WTC11 (cell line): ENCODE measurements around the gene ARID4B. TPM values are rescaled to one million over a fixed set of nuclear protein-coding genes. Genes with fewer than 3 reads are reported as not detected.

Source experiments
- ATAC-seq: fragments of 200-7000 bp; cut with Tn5 transposase; 2 replicates; pipeline ENCODE4 v1.10.0; 2021; ENCODE audit warnings: mild to moderate bottlenecking, moderate library complexity
- CTCF ChIA-PET: fragments of 300-600 bp; sonication (Branson Sonifier 250); formaldehyde crosslinking; loops from one replicate; lab custom pipeline; 2021; ENCODE audit warnings: antibody characterized with exemption; lab: Charles Lee
- POLR2A ChIA-PET: fragments of 350-600 bp; sonication (Branson Sonifier 250); formaldehyde crosslinking; loops from one replicate; lab custom pipeline; 2021; ENCODE audit warnings: antibody characterized with exemption; lab: Charles Lee
- DNase-seq: peaks from one replicate; pipeline ENCODE4 v3.0.0; 2021; ENCODE audit warnings: low spot score
- H3K27ac Mint-ChIP-seq: 2 replicates; pipeline ENCODE4 v1.8.0; 2021; ENCODE audit warnings: mixed read lengths
- H3K27me3 Mint-ChIP-seq: 2 replicates; pipeline ENCODE4 v1.8.0; 2021; ENCODE audit warnings: low read depth, mild to moderate bottlenecking, moderate library complexity, mixed read lengths
- H3K36me3 Mint-ChIP-seq: 2 replicates; pipeline ENCODE4 v1.8.0; 2021; ENCODE audit warnings: mixed read lengths
- H3K4me1 Mint-ChIP-seq: 2 replicates; pipeline ENCODE4 v1.8.0; 2022; ENCODE audit warnings: mixed read lengths
- H3K4me3 Mint-ChIP-seq: 2 replicates; pipeline ENCODE4 v1.8.0; 2021; ENCODE audit warnings: mild to moderate bottlenecking, moderate library complexity, mixed read lengths
- H3K9me3 Mint-ChIP-seq: 2 replicates; pipeline ENCODE4 v1.8.0; 2021; ENCODE audit warnings: mixed read lengths
- ELF4 ChIP-seq: sonication (generic); formaldehyde crosslinking; IDR thresholded peaks from 2 replicates; pipeline ENCODE4 v1.8.1; 2022; ENCODE audit warnings: low read depth, mild to moderate bottlenecking, moderate library complexity, missing genetic modification reagents
- NFATC4 ChIP-seq: fragments of 250-450 bp; sonication (Bioruptor Pico); IDR thresholded peaks from 2 replicates; pipeline ENCODE4 v1.9.0; 2021; ENCODE audit warnings: mild to moderate bottlenecking
- NR1H2 ChIP-seq: sonication (generic); formaldehyde crosslinking; IDR thresholded peaks from 2 replicates; pipeline ENCODE4 v1.9.0; 2021; ENCODE audit warnings: mild to moderate bottlenecking, moderate library complexity, missing genetic modification reagents
- NR3C1 ChIP-seq: sonication (generic); formaldehyde crosslinking; conservative IDR thresholded peaks from 2 replicates; pipeline ENCODE4 v1.8.1; 2023; ENCODE audit warnings: low read depth, mild to moderate bottlenecking, missing genetic modification reagents
- RELA ChIP-seq: sonication (generic); formaldehyde crosslinking; IDR thresholded peaks from 2 replicates; pipeline ENCODE4 v1.8.1; 2022; ENCODE audit warnings: missing genetic modification reagents, mild to moderate bottlenecking, borderline replicate concordance
- TEAD4 ChIP-seq: sonication (generic); formaldehyde crosslinking; IDR thresholded peaks from 2 replicates; pipeline ENCODE4 v1.8.0; 2022; ENCODE audit warnings: mild to moderate bottlenecking, missing genetic modification reagents
- ZNF138 ChIP-seq: sonication (generic); formaldehyde crosslinking; conservative IDR thresholded peaks from 2 replicates; pipeline ENCODE4 v1.8.1; 2022; ENCODE audit warnings: mild to moderate bottlenecking, moderate library complexity, missing genetic modification reagents
- ZNF317 ChIP-seq: sonication (generic); formaldehyde crosslinking; IDR thresholded peaks from 2 replicates; pipeline ENCODE4 v1.8.1; 2023; ENCODE audit warnings: low read depth, mild to moderate bottlenecking, moderate library complexity, missing genetic modification reagents, borderline replicate concordance
- total RNA-seq: library from RNA; stranded (reverse); gene quantifications from 3 replicates; pipeline ENCODE4 v1.2.3, GENCODE V29; 2021
- TF ChIP-seq, protein P1 (sequence below): sonication (generic); formaldehyde crosslinking; IDR thresholded peaks from 2 replicates; pipeline ENCODE4 v1.8.0; 2022; ENCODE audit warnings: mild to moderate bottlenecking, missing genetic modification reagents
- TF ChIP-seq, protein P2 (sequence below): fragments of 250-450 bp; sonication (Bioruptor Pico); IDR thresholded peaks from 2 replicates; pipeline ENCODE4 v1.8.0; 2021; ENCODE audit warnings: mild to moderate bottlenecking
- TF ChIP-seq, protein P3 (sequence below): sonication (generic); formaldehyde crosslinking; IDR thresholded peaks from 2 replicates; pipeline ENCODE4 v1.8.1; 2022; ENCODE audit warnings: missing genetic modification reagents, borderline replicate concordance
- TF ChIP-seq, protein P4 (sequence below): sonication (generic); formaldehyde crosslinking; IDR thresholded peaks from 2 replicates; pipeline ENCODE4 v1.8.0; 2023; ENCODE audit warnings: missing genetic modification reagents, mild to moderate bottlenecking, borderline replicate concordance
- TF ChIP-seq, protein P5 (sequence below): sonication (generic); formaldehyde crosslinking; IDR thresholded peaks from 2 replicates; pipeline ENCODE4 v1.8.1; 2023; ENCODE audit warnings: mild to moderate bottlenecking, missing genetic modification reagents, moderate library complexity
- TF ChIP-seq, protein P6 (sequence below): sonication (generic); formaldehyde crosslinking; IDR thresholded peaks from 2 replicates; pipeline ENCODE4 v1.8.1; 2022; ENCODE audit warnings: mild to moderate bottlenecking, missing genetic modification reagents, moderate library complexity, borderline replicate concordance
- TF ChIP-seq, protein P7 (sequence below): sonication (generic); formaldehyde crosslinking; IDR thresholded peaks from 2 replicates; pipeline ENCODE4 v1.8.1; 2023; ENCODE audit warnings: mild to moderate bottlenecking, missing genetic modification reagents, borderline replicate concordance
- TF ChIP-seq, protein P8 (sequence below): fragments of 250-450 bp; sonication (Bioruptor Pico); conservative IDR thresholded peaks from 2 replicates; pipeline ENCODE4 v1.9.0; 2021; ENCODE audit warnings: mild to moderate bottlenecking

Gene ARID4B
- total RNA-seq, 1 experiment from 2014 or later = 35.7 TPM

DNA sequence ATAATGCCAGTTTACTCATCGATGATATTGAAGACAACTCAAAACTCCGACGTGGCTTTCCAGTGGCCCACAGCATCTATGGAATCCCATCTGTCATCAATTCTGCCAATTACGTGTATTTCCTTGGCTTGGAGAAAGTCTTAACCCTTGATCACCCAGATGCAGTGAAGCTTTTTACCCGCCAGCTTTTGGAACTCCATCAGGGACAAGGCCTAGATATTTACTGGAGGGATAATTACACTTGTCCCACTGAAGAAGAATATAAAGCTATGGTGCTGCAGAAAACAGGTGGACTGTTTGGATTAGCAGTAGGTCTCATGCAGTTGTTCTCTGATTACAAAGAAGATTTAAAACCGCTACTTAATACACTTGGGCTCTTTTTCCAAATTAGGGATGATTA is 14.1 kb upstream of the ARID4B start (continued):
- TF ChIP-seq, protein P1, sequence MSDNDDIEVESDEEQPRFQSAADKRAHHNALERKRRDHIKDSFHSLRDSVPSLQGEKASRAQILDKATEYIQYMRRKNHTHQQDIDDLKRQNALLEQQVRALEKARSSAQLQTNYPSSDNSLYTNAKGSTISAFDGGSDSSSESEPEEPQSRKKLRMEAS (CRISPR knock-in tag) = no peak
- TF ChIP-seq, protein P2, sequence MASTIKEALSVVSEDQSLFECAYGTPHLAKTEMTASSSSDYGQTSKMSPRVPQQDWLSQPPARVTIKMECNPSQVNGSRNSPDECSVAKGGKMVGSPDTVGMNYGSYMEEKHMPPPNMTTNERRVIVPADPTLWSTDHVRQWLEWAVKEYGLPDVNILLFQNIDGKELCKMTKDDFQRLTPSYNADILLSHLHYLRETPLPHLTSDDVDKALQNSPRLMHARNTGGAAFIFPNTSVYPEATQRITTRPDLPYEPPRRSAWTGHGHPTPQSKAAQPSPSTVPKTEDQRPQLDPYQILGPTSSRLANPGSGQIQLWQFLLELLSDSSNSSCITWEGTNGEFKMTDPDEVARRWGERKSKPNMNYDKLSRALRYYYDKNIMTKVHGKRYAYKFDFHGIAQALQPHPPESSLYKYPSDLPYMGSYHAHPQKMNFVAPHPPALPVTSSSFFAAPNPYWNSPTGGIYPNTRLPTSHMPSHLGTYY (CRISPR knock-in tag) = no peak
- TF ChIP-seq, all 79 proteins: peak for 0

DNA sequence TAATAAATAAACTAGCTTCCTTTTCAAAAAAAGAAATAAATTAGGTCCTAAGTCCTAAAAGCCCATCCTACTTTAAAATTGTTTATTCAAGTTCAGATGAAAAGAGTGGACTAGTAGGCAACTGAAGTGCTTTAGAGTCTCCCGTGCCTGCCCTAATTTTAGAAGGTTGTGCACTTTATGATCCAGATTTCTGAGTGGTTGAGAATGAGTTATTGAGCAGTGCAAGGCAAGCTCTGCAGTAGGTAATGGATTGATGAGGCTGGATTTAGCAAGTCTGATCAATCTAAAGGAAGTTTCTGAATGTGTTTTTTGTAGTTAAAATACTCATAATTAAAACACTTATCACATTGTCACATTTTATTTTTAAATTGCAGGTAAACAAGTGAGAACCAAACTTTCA is 13.4 kb upstream of the ARID4B start:
- Mint-ChIP-seq H3K27me3 (no peaks in the 10 kb centered on the region), H3K9me3 (no peaks in the 10 kb centered on the region), H3K4me1 (no peaks in the 10 kb centered on the region), H3K27ac (no peak overlapping the region), H3K4me3 (no peak overlapping the region), H3K36me3 (peaks cover 36% of the 10 kb centered on the region)
- CTCF ChIA-PET = no interaction called here
- POLR2A ChIA-PET = no interaction called here
- DNase-seq (no peak), ATAC-seq (no peak)
- TF ChIP-seq ZNF317 (CRISPR knock-in tag) = no peak
- TF ChIP-seq, protein P1 (CRISPR knock-in tag) = no peak
- TF ChIP-seq, protein P3, sequence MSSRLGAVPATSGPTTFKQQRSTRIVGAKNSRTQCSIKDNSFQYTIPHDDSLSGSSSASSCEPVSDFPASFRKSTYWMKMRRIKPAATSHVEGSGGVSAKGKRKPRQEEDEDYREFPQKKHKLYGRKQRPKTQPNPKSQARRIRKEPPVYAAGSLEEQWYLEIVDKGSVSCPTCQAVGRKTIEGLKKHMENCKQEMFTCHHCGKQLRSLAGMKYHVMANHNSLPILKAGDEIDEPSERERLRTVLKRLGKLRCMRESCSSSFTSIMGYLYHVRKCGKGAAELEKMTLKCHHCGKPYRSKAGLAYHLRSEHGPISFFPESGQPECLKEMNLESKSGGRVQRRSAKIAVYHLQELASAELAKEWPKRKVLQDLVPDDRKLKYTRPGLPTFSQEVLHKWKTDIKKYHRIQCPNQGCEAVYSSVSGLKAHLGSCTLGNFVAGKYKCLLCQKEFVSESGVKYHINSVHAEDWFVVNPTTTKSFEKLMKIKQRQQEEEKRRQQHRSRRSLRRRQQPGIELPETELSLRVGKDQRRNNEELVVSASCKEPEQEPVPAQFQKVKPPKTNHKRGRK = no peak
- TF ChIP-seq, protein P4, sequence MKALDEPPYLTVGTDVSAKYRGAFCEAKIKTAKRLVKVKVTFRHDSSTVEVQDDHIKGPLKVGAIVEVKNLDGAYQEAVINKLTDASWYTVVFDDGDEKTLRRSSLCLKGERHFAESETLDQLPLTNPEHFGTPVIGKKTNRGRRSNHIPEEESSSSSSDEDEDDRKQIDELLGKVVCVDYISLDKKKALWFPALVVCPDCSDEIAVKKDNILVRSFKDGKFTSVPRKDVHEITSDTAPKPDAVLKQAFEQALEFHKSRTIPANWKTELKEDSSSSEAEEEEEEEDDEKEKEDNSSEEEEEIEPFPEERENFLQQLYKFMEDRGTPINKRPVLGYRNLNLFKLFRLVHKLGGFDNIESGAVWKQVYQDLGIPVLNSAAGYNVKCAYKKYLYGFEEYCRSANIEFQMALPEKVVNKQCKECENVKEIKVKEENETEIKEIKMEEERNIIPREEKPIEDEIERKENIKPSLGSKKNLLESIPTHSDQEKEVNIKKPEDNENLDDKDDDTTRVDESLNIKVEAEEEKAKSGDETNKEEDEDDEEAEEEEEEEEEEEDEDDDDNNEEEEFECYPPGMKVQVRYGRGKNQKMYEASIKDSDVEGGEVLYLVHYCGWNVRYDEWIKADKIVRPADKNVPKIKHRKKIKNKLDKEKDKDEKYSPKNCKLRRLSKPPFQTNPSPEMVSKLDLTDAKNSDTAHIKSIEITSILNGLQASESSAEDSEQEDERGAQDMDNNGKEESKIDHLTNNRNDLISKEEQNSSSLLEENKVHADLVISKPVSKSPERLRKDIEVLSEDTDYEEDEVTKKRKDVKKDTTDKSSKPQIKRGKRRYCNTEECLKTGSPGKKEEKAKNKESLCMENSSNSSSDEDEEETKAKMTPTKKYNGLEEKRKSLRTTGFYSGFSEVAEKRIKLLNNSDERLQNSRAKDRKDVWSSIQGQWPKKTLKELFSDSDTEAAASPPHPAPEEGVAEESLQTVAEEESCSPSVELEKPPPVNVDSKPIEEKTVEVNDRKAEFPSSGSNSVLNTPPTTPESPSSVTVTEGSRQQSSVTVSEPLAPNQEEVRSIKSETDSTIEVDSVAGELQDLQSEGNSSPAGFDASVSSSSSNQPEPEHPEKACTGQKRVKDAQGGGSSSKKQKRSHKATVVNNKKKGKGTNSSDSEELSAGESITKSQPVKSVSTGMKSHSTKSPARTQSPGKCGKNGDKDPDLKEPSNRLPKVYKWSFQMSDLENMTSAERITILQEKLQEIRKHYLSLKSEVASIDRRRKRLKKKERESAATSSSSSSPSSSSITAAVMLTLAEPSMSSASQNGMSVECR (CRISPR knock-in tag) = no peak

DNA sequence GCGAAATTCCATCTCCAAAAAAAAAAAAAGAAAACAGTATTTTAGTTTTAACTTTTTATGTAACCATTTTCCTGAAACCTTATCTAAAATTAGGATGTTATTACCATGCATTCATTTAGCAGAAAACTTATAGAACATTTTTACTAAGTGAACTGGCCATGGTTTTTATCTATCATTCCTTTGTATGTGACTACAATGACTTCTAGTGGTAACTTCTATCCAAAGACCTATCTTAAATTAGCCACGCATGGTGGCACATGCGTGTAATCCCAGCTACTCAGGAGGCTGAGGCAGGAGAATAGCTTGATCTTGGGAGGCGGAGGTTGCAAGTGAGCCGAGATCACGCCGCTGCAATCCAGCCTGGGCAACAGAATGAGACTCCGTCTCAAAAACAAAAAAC is 11.8 kb upstream of the ARID4B start:
- H3K27me3 Mint-ChIP-seq = no peaks in the 10 kb centered on the region
- no peak for DNase-seq
- peak overlapping the region; percentile 67 for H3K27ac Mint-ChIP-seq
- TF ChIP-seq TEAD4 (CRISPR knock-in tag) = no peak
- TF ChIP-seq, protein P5, sequence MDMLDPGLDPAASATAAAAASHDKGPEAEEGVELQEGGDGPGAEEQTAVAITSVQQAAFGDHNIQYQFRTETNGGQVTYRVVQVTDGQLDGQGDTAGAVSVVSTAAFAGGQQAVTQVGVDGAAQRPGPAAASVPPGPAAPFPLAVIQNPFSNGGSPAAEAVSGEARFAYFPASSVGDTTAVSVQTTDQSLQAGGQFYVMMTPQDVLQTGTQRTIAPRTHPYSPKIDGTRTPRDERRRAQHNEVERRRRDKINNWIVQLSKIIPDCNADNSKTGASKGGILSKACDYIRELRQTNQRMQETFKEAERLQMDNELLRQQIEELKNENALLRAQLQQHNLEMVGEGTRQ (CRISPR knock-in tag) = no peak
- TF ChIP-seq, protein P6, sequence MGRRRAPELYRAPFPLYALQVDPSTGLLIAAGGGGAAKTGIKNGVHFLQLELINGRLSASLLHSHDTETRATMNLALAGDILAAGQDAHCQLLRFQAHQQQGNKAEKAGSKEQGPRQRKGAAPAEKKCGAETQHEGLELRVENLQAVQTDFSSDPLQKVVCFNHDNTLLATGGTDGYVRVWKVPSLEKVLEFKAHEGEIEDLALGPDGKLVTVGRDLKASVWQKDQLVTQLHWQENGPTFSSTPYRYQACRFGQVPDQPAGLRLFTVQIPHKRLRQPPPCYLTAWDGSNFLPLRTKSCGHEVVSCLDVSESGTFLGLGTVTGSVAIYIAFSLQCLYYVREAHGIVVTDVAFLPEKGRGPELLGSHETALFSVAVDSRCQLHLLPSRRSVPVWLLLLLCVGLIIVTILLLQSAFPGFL (CRISPR knock-in tag) = no peak
- TF ChIP-seq RELA = no peak
- TF ChIP-seq NR1H2 (CRISPR knock-in tag) = no peak
- TF ChIP-seq ELF4 = no peak
- TF ChIP-seq NR3C1 (CRISPR knock-in tag) = no peak
- TF ChIP-seq ZNF138 (CRISPR knock-in tag) = no peak
- TF ChIP-seq, protein P7, sequence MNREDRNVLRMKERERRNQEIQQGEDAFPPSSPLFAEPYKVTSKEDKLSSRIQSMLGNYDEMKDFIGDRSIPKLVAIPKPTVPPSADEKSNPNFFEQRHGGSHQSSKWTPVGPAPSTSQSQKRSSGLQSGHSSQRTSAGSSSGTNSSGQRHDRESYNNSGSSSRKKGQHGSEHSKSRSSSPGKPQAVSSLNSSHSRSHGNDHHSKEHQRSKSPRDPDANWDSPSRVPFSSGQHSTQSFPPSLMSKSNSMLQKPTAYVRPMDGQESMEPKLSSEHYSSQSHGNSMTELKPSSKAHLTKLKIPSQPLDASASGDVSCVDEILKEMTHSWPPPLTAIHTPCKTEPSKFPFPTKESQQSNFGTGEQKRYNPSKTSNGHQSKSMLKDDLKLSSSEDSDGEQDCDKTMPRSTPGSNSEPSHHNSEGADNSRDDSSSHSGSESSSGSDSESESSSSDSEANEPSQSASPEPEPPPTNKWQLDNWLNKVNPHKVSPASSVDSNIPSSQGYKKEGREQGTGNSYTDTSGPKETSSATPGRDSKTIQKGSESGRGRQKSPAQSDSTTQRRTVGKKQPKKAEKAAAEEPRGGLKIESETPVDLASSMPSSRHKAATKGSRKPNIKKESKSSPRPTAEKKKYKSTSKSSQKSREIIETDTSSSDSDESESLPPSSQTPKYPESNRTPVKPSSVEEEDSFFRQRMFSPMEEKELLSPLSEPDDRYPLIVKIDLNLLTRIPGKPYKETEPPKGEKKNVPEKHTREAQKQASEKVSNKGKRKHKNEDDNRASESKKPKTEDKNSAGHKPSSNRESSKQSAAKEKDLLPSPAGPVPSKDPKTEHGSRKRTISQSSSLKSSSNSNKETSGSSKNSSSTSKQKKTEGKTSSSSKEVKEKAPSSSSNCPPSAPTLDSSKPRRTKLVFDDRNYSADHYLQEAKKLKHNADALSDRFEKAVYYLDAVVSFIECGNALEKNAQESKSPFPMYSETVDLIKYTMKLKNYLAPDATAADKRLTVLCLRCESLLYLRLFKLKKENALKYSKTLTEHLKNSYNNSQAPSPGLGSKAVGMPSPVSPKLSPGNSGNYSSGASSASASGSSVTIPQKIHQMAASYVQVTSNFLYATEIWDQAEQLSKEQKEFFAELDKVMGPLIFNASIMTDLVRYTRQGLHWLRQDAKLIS = no peak
- TF ChIP-seq NFATC4 = no peak
- TF ChIP-seq, protein P8, sequence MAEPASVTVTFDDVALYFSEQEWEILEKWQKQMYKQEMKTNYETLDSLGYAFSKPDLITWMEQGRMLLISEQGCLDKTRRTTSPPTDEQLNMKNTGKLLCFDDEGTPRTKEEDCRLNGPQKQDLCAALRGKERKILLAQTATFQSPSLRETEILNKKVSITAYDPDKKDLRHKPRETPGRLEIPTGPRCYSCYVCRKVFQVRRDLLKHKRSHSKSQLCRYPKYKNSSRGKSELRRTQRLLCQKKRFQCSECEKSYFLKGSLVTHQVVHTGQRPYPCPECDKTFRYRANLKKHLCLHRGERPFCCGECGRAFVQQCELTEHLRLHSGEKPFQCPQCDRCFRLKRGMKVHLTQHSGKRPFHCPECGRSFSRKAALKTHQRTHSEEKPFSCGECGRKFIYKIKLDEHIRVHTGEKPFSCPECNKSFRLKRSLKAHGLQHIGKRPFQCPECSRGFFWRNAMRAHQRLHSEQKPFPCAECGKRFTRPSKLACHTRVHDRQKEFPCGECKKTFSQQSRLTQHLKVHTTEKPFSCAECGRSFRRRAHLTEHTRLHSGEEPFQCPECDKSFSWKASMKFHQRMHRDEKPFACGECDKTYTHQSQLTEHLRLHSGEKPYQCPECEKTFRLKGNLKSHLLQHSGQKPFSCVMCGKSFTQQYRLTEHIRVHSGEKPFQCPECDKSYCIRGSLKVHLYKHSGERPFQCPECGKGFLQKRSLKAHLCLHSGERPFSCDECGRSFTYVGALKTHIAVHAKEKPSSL (CRISPR knock-in tag) = no peak
- TF ChIP-seq, all 79 proteins: peak for 0
- ATAC-seq = no peak
- H3K9me3 Mint-ChIP-seq = no peaks in the 10 kb centered on the region
- H3K4me3 Mint-ChIP-seq = no peak overlapping the region
- H3K4me1 Mint-ChIP-seq = no peaks in the 10 kb centered on the region
- POLR2A ChIA-PET = no interaction called here
- CTCF ChIA-PET = no interaction called here
- peaks cover 38% of the 10 kb centered on the region for H3K36me3 Mint-ChIP-seq
